Nephron (organoid): ENCODE data around the gene MTFMT.

Source experiments
- H3K27ac Mint-ChIP-seq, 3 experiments: 2 replicates each; pipeline ENCODE4 v1.8.0; 2020; ENCODE audit warnings: mixed read lengths in 3 of 3, mild to moderate bottlenecking in 2 of 3, moderate library complexity in 1 of 3
- H3K27me3 Mint-ChIP-seq: 2 replicates; pipeline ENCODE4 v1.8.0; 2021; ENCODE audit warnings: low read depth, mild to moderate bottlenecking, moderate library complexity, mixed read lengths
- H3K36me3 Mint-ChIP-seq: 2 replicates; pipeline ENCODE4 v1.8.0; 2020; ENCODE audit warnings: low read depth, mixed read lengths
- H3K4me1 Mint-ChIP-seq: 2 replicates; pipeline ENCODE4 v1.8.0; 2020; ENCODE audit warnings: mixed read lengths
- H3K4me3 Mint-ChIP-seq, 3 experiments: 2 replicates each; pipeline ENCODE4 v1.8.0; 2020; ENCODE audit warnings: mild to moderate bottlenecking in 3 of 3, mixed read lengths in 3 of 3, moderate library complexity in 2 of 3
- H3K9me3 Mint-ChIP-seq: 2 replicates; pipeline ENCODE4 v1.8.0; 2020; ENCODE audit warnings: mixed read lengths
- TF ChIP-seq, protein P1 (sequence below), 3 experiments: fragments of 200-600 bp; sonication (generic); IDR thresholded peaks; one replicate each; pipeline ENCODE4 v1.5.0; 2021; ENCODE audit warnings: antibody characterized with exemption in 3 of 3; ENCODE audit not compliant: unreplicated experiment in 3 of 3

The MTFMT gene

DNA sequence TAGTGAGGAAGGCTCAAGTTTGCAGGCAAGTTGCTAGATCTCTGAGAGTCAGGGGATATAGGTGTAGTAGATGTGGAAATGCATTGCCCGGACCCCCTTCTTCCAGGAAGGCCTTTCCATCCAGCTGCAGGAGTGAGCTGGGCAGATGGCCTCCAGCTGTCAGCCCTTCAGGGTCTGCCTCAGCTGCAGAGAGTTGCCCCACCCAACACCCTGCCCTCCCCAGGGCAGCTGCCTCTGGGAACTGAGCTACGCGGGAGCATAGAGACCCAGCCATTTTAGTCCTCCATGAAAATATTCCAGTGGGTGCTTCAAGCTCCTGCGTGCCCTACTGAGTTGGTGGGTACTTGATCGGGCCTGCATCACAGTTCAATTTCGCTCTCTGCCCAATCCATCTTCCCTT, 69.3 kb downstream of the MTFMT start:
- Mint-ChIP-seq H3K36me3 (peaks cover 89% of the 10 kb centered on the region), H3K4me3 (no peak overlapping the region), H3K4me1 (no peaks in the 10 kb centered on the region), H3K9me3 (peaks cover 2% of the 10 kb centered on the region), H3K27ac (no peak overlapping the region), H3K27me3 (no peaks in the 10 kb centered on the region)
- TF ChIP-seq, protein P1, sequence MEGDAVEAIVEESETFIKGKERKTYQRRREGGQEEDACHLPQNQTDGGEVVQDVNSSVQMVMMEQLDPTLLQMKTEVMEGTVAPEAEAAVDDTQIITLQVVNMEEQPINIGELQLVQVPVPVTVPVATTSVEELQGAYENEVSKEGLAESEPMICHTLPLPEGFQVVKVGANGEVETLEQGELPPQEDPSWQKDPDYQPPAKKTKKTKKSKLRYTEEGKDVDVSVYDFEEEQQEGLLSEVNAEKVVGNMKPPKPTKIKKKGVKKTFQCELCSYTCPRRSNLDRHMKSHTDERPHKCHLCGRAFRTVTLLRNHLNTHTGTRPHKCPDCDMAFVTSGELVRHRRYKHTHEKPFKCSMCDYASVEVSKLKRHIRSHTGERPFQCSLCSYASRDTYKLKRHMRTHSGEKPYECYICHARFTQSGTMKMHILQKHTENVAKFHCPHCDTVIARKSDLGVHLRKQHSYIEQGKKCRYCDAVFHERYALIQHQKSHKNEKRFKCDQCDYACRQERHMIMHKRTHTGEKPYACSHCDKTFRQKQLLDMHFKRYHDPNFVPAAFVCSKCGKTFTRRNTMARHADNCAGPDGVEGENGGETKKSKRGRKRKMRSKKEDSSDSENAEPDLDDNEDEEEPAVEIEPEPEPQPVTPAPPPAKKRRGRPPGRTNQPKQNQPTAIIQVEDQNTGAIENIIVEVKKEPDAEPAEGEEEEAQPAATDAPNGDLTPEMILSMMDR (IDR thresholded peaks at IDR 0.05; ENCODE audit: unreplicated experiment in 3 of 3) = no peak

DNA sequence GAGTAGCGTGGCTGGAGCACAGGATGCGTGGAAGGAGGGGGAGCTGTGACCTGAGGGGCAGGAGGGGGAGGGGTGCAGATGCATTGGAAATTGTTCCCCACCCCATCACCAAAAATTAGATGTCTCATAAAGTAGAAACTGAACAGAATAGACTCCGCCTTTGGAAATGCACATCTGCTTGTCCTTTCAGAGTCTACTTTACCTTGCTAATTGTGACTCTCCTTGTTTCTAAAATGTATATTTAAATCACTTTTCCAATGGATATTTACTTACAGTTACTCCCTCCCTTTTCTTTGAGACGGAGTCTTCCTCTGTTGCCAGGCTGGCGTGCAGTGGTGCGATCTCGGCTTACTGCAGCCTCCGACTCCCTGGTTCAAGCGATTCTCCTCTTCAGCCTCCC, 70.3 kb downstream of the MTFMT start:
- H3K36me3 Mint-ChIP-seq = peaks cover 90% of the 10 kb centered on the region
- no peak overlapping the region for H3K4me3 Mint-ChIP-seq
- peaks cover 11% of the 10 kb centered on the region for H3K9me3 Mint-ChIP-seq
- TF ChIP-seq, protein P1 (IDR thresholded peaks at IDR 0.05; ENCODE audit: unreplicated experiment in 3 of 3) = no peak
- H3K27me3 Mint-ChIP-seq = no peaks in the 10 kb centered on the region
- no peak overlapping the region for H3K27ac Mint-ChIP-seq
- no peaks in the 10 kb centered on the region for H3K4me1 Mint-ChIP-seq

DNA sequence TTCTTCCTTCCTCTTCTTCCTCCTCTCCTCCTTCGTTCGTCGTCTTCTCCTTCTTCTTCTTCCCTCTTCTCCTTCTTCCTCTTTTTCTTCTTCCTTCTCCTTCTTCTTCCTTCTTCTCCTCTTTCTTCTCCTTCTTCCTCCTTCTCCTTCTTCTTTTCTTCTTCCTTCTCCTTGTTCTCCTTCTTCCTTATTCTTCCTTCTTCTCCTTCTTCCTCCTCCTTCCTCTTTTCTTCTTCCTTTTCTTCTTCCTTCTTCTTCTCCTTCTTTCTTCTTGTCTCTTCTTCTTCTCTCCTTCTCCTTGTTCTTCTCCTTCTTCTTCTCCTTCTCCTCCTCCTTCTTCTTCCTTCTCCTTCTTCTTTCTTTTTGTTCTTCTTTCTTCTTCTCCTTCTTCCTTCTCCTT, 75.0 kb downstream of the MTFMT start:
- Mint-ChIP-seq H3K36me3 (peaks cover 79% of the 10 kb centered on the region), H3K4me1 (no peaks in the 10 kb centered on the region), H3K4me3 (no peak overlapping the region), H3K9me3 (peaks cover 25% of the 10 kb centered on the region), H3K27me3 (no peaks in the 10 kb centered on the region), H3K27ac (no peak overlapping the region)
- TF ChIP-seq, protein P1 (IDR thresholded peaks at IDR 0.05; ENCODE audit: unreplicated experiment in 3 of 3) = no peak

DNA sequence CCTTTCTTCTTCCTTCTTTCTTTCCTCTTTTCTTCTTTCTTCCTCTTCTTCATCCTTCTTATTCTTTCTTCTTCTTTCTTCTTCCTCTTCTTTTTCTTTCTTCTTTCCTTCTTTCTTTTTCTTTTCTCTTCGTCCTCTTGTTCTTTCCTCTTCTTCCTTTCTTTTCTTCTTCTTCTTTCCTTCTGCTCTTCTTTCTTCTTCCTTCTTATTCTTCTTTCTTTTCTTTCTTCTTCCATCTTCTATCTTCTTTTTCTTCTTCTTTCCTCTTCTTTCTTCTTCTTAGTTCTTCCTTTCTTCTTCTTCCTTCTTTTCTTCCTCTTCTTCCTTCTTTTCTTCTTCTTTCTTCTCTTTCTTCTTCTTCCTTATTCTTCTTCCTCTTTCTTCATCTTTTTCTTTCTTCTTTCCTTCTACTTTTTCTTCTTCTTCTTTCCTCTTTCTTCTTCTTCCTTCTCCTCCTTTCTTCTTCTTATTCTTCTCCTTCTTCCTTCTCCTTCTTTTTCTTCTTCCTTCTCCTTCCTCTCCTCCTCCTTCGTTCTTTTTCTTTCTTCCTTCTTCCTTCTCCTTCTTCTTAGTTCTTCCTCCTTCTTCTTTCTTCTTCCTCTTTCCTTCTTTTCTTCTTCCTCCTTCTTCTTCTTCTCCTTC, 77.5 kb downstream of the MTFMT start:
- H3K36me3 Mint-ChIP-seq = peaks cover 66% of the 10 kb centered on the region
- H3K27me3 Mint-ChIP-seq = no peaks in the 10 kb centered on the region
- no peaks in the 10 kb centered on the region for H3K4me1 Mint-ChIP-seq
- H3K4me3 Mint-ChIP-seq = no peak overlapping the region
- no peak overlapping the region for H3K27ac Mint-ChIP-seq
- TF ChIP-seq, protein P1 (IDR thresholded peaks at IDR 0.05; ENCODE audit: unreplicated experiment in 3 of 3) = no peak
- H3K9me3 Mint-ChIP-seq = peaks cover 25% of the 10 kb centered on the region
